K562 (cell line): ENCODE data around the gene LSM4. TPM values are rescaled to one million over a fixed set of nuclear protein-coding genes. Genes with fewer than 3 reads are reported as not detected.
A peak's percentile ranks its signal among the peaks of the same experiment; 100 is the strongest.

ENCODE experiments used
- BHLHE40 ChIP-seq: IDR thresholded peaks from 2 replicates; pipeline ENCODE4 v1.6.1; 2011; ENCODE audit warnings: low read length, improper control_type of control experiment
- CBX3 ChIP-seq, 2 experiments: IDR thresholded peaks; 1 replicate in 1 of 2; 2 replicates in 1 of 2; pipeline ENCODE4 v1.6.1; 2012; ENCODE audit warnings: inconsistent platforms in 2 of 2, low read length in 2 of 2, borderline replicate concordance in 1 of 2, control low read depth in 1 of 2
- CCAR2 ChIP-seq: fragments of 200-400 bp; formaldehyde crosslinking; IDR thresholded peaks from 2 replicates; pipeline ENCODE4 v1.6.1; 2017; ENCODE audit warnings: mild to moderate bottlenecking, low read depth, low read length
- CEBPZ ChIP-seq: fragments of 150-350 bp; IDR thresholded peaks from 2 replicates; pipeline ENCODE4 v1.6.1; 2014; ENCODE audit warnings: low read depth, mild to moderate bottlenecking, low read length, borderline replicate concordance
- ELF4 ChIP-seq: fragments of 450-650 bp; formaldehyde crosslinking; IDR thresholded peaks from 2 replicates; pipeline ENCODE4 v1.4.0; 2022; ENCODE audit warnings: missing genetic modification characterization
- HDAC3 ChIP-seq: fragments of 450-650 bp; IDR thresholded peaks from 2 replicates; pipeline ENCODE4 v1.6.1; 2018; ENCODE audit warnings: borderline replicate concordance, mild to moderate bottlenecking, moderate library complexity; ENCODE audit not compliant: partially characterized antibody
- PATZ1 ChIP-seq: fragments of 250-450 bp; sonication (Bioruptor Pico); IDR thresholded peaks from 2 replicates; pipeline ENCODE4 v1.5.0; 2020; ENCODE audit warnings: mild to moderate bottlenecking, borderline replicate concordance
- PCBP2 ChIP-seq: fragments of 200-400 bp; formaldehyde crosslinking; IDR thresholded peaks from 2 replicates; pipeline ENCODE4 v1.6.1; 2018; ENCODE audit warnings: low read length, low read depth, mild to moderate bottlenecking, moderate library complexity; ENCODE audit not compliant: poor library complexity, severe bottlenecking
- SIX5 ChIP-seq, 2 experiments: IDR thresholded peaks; 2 replicates each; pipeline ENCODE4 v1.6.1; 2011; ENCODE audit warnings: low read length in 2 of 2, borderline replicate concordance in 1 of 2, low read depth in 1 of 2, mild to moderate bottlenecking in 1 of 2, moderate library complexity in 1 of 2; ENCODE audit not compliant: insufficient read depth in 1 of 2
- SMAD4 ChIP-seq: fragments of 250-450 bp; sonication (Bioruptor Pico); conservative IDR thresholded peaks from 2 replicates; pipeline ENCODE4 v1.8.0; 2021; ENCODE audit warnings: inconsistent platforms, mild to moderate bottlenecking, moderate library complexity
- SMARCC2 ChIP-seq: fragments of 450-650 bp; IDR thresholded peaks from 2 replicates; pipeline ENCODE4 v1.6.1; 2017; ENCODE audit warnings: antibody characterized with exemption, moderate library complexity, mild to moderate bottlenecking, low read depth
- TEAD1 ChIP-seq, 2 experiments: fragments of 450-650 bp in 1 of 2; sonication (generic) in 1 of 2; formaldehyde crosslinking; IDR thresholded peaks; 2 replicates each; pipeline versions ENCODE4 v1.4.0 to v1.8.0; 2020 to 2022; ENCODE audit warnings: mild to moderate bottlenecking in 2 of 2, missing genetic modification reagents in 1 of 2
- TOE1 ChIP-seq, 2 experiments: fragments of 450-650 bp in 1 of 2; sonication (generic) in 1 of 2; formaldehyde crosslinking in 1 of 2; IDR thresholded peaks; 2 replicates each; pipeline versions ENCODE4 v1.7.1 to v1.8.0; 2016 to 2022; ENCODE audit warnings: borderline replicate concordance in 2 of 2, mild to moderate bottlenecking in 2 of 2, antibody characterized with exemption in 1 of 2, inconsistent platforms in 1 of 2, low read depth in 1 of 2, missing genetic modification reagents in 1 of 2, moderate library complexity in 1 of 2
- ZNF778 ChIP-seq: fragments of 450-650 bp; formaldehyde crosslinking; IDR thresholded peaks from 2 replicates; pipeline ENCODE4 v1.4.0; 2020; ENCODE audit warnings: mild to moderate bottlenecking, moderate library complexity
- polyA plus RNA-seq, 8 experiments: library from polyadenylated mRNA; depleted of rRNA in 4 of 8; stranded (reverse) in 5 of 8; unstranded in 3 of 8; fragments of >200 nt; fragmentation: Nextera tagmentation in 2 of 8; fragmentation: Illumina TruSeq in 1 of 8; extraction: Ambion mirVana in 2 of 8; extraction: Trizol in 1 of 8; gene quantifications; 2 replicates each; pipeline versions ENCODE4 v1.2.1 to v1.2.3, GENCODE V29; 2011 to 2014; ENCODE audit warnings: inconsistent platforms in 1 of 8, missing spikeins in 1 of 8
- total RNA-seq, 7 experiments: library from RNA; depleted of rRNA in 6 of 7; stranded (reverse); fragments of >200 nt in 6 of 7; fragmentation: Illumina TruSeq in 2 of 7; extraction: Trizol in 2 of 7; gene quantifications; 2 replicates each; pipeline versions ENCODE4 v1.2.1 to v1.2.3, GENCODE V29; 2011 to 2021; ENCODE audit warnings: low replicate concordance in 1 of 7

LSM4 gene
- total and polyA plus RNA-seq, 9 of the 15 experiments (the other 6 are each of a cell fraction or from before 2014, with no cell fraction given), result 11.9 to 763 (median 202) TPM

- no peak for TF ChIP-seq TEAD1 (CRISPR knock-in tag; IDR thresholded peaks at IDR 0.05)
- TF ChIP-seq CCAR2, result no peak
- TF ChIP-seq CEBPZ, result no peak
- peak; percentile 11; the same call in 1 of the 2 replicates for TF ChIP-seq BHLHE40
- TF ChIP-seq SMAD4 (CRISPR knock-in tag), result no peak; the same call in none of the 2 replicates
- no peak for TF ChIP-seq ZNF778 (CRISPR knock-in tag)
- TF ChIP-seq HDAC3, result no peak
- TF ChIP-seq PCBP2, result no peak
- TF ChIP-seq PATZ1 (CRISPR knock-in tag), result no peak
- TF ChIP-seq SMARCC2, result no peak
- no peak; the same call in 1 of the 2 replicates for TF ChIP-seq ELF4 (CRISPR knock-in tag)
- TF ChIP-seq CBX3 (IDR thresholded peaks at IDR 0.05; ENCODE audit: borderline replicate concordance in 1 of 2, low read length in 2 of 2), result no peak; a peak in 1 of 3 replicates
- peak; percentile 57; the same call in 1 of the 2 replicates for TF ChIP-seq TOE1 (IDR thresholded peaks at IDR 0.05; ENCODE audit: borderline replicate concordance)
- no peak for TF ChIP-seq TOE1 (CRISPR knock-in tag; IDR thresholded peaks at IDR 0.05; ENCODE audit: borderline replicate concordance, low read depth)
- TF ChIP-seq SIX5 (IDR thresholded peaks at IDR 0.05; ENCODE audit: borderline replicate concordance in 1 of 2, insufficient read depth in 1 of 2, low read depth in 1 of 2, low read length in 2 of 2), result no peak
Observed at GRCh38 chr19:18304458-18305310, 18.2 kb downstream of the LSM4 start (continued).
